SK-N-SH (cell line): ENCODE results near the gene ZNF628. TPM values are rescaled to one million over a fixed set of nuclear protein-coding genes. Genes with fewer than 3 reads are reported as not detected.

Source experiments
- CTCF ChIA-PET: fragments of 300-600, 350-600 bp; formaldehyde crosslinking; extraction: SDS; loops from one replicate; lab custom pipeline; 2021; lab: Yijun Ruan, JAX
- POLR2A ChIA-PET: fragments of 350-600 bp; sonication (Branson Sonifier 250); formaldehyde crosslinking; extraction: SDS; loops from one replicate; lab custom pipeline; 2020; ENCODE audit warnings: antibody characterized with exemption, inconsistent platforms; lab: Yijun Ruan, JAX
- DNase-seq: peaks from one replicate; pipeline ENCODE4 v3.0.0; 2012
- H2AFZ ChIP-seq: fragments of 200-600 bp; sonication (generic); 2 replicates; pipeline ENCODE4 v1.8.1; 2016; ENCODE audit warnings: antibody characterized with exemption, mild to moderate bottlenecking, low read depth
- H3F3A ChIP-seq: fragments of 200-600 bp; sonication (generic); replicated peaks from 2 replicates; pipeline ENCODE3; 2016; ENCODE audit warnings: antibody characterized with exemption, mild to moderate bottlenecking; ENCODE audit not compliant: insufficient read depth
- H3K27ac ChIP-seq, 2 experiments: fragments of 200-500 bp in 1 of 2; fragments of 200-600 bp in 1 of 2; sonication (Bioruptor generic) in 1 of 2; sonication (generic), shearing (Covaris generic) in 1 of 2; 2 replicates each; pipeline versions ENCODE4 v1.5.1 to v1.6.1; 2014 to 2016; ENCODE audit warnings: low read depth in 2 of 2, inconsistent platforms in 1 of 2, low read length in 1 of 2, mild to moderate bottlenecking in 1 of 2, mixed read lengths in 1 of 2
- H3K27me3 ChIP-seq: fragments of 200-600 bp; sonication (generic), shearing (Covaris generic); 2 replicates; pipeline ENCODE4 v1.6.1; 2016; ENCODE audit warnings: mixed run types; ENCODE audit not compliant: insufficient read depth
- H3K36me3 ChIP-seq, 2 experiments: fragments of 200-500 bp in 1 of 2; fragments of 200-600 bp in 1 of 2; sonication (Bioruptor generic) in 1 of 2; sonication (generic) in 1 of 2; replicated peaks in 1 of 2; 2 replicates each; pipeline versions ENCODE3 to v1.5.1; 2014 to 2016; ENCODE audit warnings: low read length in 1 of 2, mild to moderate bottlenecking in 1 of 2; ENCODE audit not compliant: insufficient read depth in 2 of 2, control insufficient read depth in 1 of 2
- H3K4me1 ChIP-seq, 2 experiments: fragments of 200-500 bp in 1 of 2; fragments of 200-600 bp in 1 of 2; sonication (Bioruptor generic) in 1 of 2; sonication (generic), shearing (Covaris generic) in 1 of 2; 2 replicates each; pipeline versions ENCODE4 v1.5.1 to v1.6.1; 2014 to 2016; ENCODE audit warnings: low read depth in 1 of 2, low read length in 1 of 2, mixed run types in 1 of 2; ENCODE audit not compliant: insufficient read depth in 2 of 2, control insufficient read depth in 1 of 2
- H3K4me2 ChIP-seq: fragments of 200-600 bp; sonication (generic), shearing (Covaris generic); 2 replicates; pipeline ENCODE4 v1.6.1; 2017; ENCODE audit warnings: mixed run types
- H3K4me3 ChIP-seq, 2 experiments: fragments of 200-500 bp in 1 of 2; fragments of 200-600 bp in 1 of 2; sonication (Bioruptor generic) in 1 of 2; sonication (generic), shearing (Covaris generic) in 1 of 2; 2 replicates each; pipeline versions ENCODE4 v1.5.1 to v1.8.1; 2014 to 2016; ENCODE audit warnings: low read depth in 2 of 2, inconsistent platforms in 1 of 2, low read length in 1 of 2, mild to moderate bottlenecking in 1 of 2, mixed read lengths in 1 of 2, moderate library complexity in 1 of 2
- H3K79me2 ChIP-seq: fragments of 200-600 bp; sonication (generic); 2 replicates; pipeline ENCODE4 v1.8.1; 2017; ENCODE audit warnings: mild to moderate bottlenecking; ENCODE audit not compliant: insufficient read depth
- H3K9ac ChIP-seq: fragments of 200-600 bp; sonication (generic); 2 replicates; pipeline ENCODE4 v1.6.1; 2017; ENCODE audit warnings: mixed run types
- H3K9me2 ChIP-seq: fragments of 200-600 bp; sonication (generic); 2 replicates; pipeline ENCODE4 v1.6.1; 2017; ENCODE audit warnings: mixed run types
- H3K9me3 ChIP-seq: fragments of 200-600 bp; sonication (generic); 2 replicates; pipeline ENCODE4 v1.6.1; 2017; ENCODE audit warnings: mixed run types, mild to moderate bottlenecking, moderate library complexity
- H4K20me1 ChIP-seq: fragments of 200-600 bp; sonication (generic); 2 replicates; pipeline ENCODE4 v1.6.1; 2017; ENCODE audit warnings: mild to moderate bottlenecking, mixed run types; ENCODE audit not compliant: insufficient read depth
- EP300 ChIP-seq, 2 experiments: IDR thresholded peaks; 2 replicates each; pipeline versions ENCODE4 v1.4.0 to v1.6.1; 2012; ENCODE audit warnings: borderline replicate concordance in 1 of 2, low read depth in 1 of 2, low read length in 1 of 2
- FOXJ3 ChIP-seq: sonication (generic); formaldehyde crosslinking; IDR thresholded peaks from 2 replicates; pipeline ENCODE4 v1.5.1; 2020; ENCODE audit warnings: mild to moderate bottlenecking, missing genetic modification reagents
- FOXM1 ChIP-seq: IDR thresholded peaks from 2 replicates; pipeline ENCODE4 v1.4.0; 2012; ENCODE audit warnings: low read depth, mild to moderate bottlenecking
- JUND ChIP-seq: IDR thresholded peaks from 2 replicates; pipeline ENCODE4 v1.4.0; 2012
- MAX ChIP-seq: IDR thresholded peaks from 2 replicates; pipeline ENCODE4 v1.4.0; 2012; ENCODE audit warnings: low read depth
- NFIC ChIP-seq: IDR thresholded peaks from 2 replicates; pipeline ENCODE4 v1.4.0; 2012; ENCODE audit warnings: borderline replicate concordance
- NRF1 ChIP-seq: IDR thresholded peaks from 2 replicates; pipeline ENCODE4 v1.6.1; 2012; ENCODE audit warnings: low read depth, mild to moderate bottlenecking, low read length
- PBX3 ChIP-seq: IDR thresholded peaks from 2 replicates; pipeline ENCODE4; 2012
- POLR2AphosphoS5 ChIP-seq: IDR thresholded peaks from 2 replicates; pipeline ENCODE4 v1.6.1; 2012; ENCODE audit warnings: low read depth, low read length
- RAD21 ChIP-seq: IDR thresholded peaks from 2 replicates; pipeline ENCODE4 v1.6.1; 2012; ENCODE audit warnings: mild to moderate bottlenecking, low read length
- RCOR1 ChIP-seq: fragments of 150-350 bp; IDR thresholded peaks from 2 replicates; pipeline ENCODE4 v1.6.1; 2017; ENCODE audit warnings: antibody characterized with exemption, low read length
- RXRA ChIP-seq: IDR thresholded peaks from 2 replicates; pipeline ENCODE4 v1.4.0; 2012; ENCODE audit warnings: low read depth, mild to moderate bottlenecking, borderline replicate concordance
- USF1 ChIP-seq: IDR thresholded peaks from 2 replicates; pipeline ENCODE4 v1.4.0; 2012; ENCODE audit warnings: low read depth, borderline replicate concordance
- USF2 ChIP-seq: fragments of 150-350 bp; IDR thresholded peaks from 2 replicates; pipeline ENCODE4 v1.6.1; 2017; ENCODE audit warnings: antibody characterized with exemption, low read length, low read depth, borderline replicate concordance
- YY1 ChIP-seq: IDR thresholded peaks from 2 replicates; pipeline ENCODE4 v1.4.0; 2012; ENCODE audit warnings: low read depth, mild to moderate bottlenecking
- ZBTB33 ChIP-seq: IDR thresholded peaks from 2 replicates; pipeline ENCODE4 v1.4.0; 2012; ENCODE audit warnings: low read depth, borderline replicate concordance
- WGBS: methylation state at CpG from one replicate; pipeline ENCODE4 v1.1.6; 2017; ENCODE audit warnings: low lambda C conversion rate; 5-methylcytosine and 5-hydroxymethylcytosine counted together
- polyA plus RNA-seq, 3 experiments: library from polyadenylated mRNA; depleted of rRNA; stranded (reverse); fragments of >200 nt; gene quantifications; 2 replicates each; pipeline ENCODE4 v1.2.3, GENCODE V29; 2012

Gene ZNF628
- polyA plus RNA-seq, 1 of the 3 experiments (the other 2 are of a cell fraction), result 1.6 TPM

- no peaks in the 10 kb centered on the region for H3K36me3 ChIP-seq
- DNase-seq, result no peak
- ChIA-PET POLR2A (interaction anchor here (0.9 kb wide), 1 partner anchor 15 kb away, joined by 4 read pairs; no protein-coding TSS in a partner anchor), CTCF (interaction anchor here (1.0 to 1.3 kb wide), 4 partner anchors 11 to 197 kb away, joined by 3 to 10 read pairs (median 3); no protein-coding TSS in a partner anchor)
- H3K4me3 ChIP-seq, result no peak overlapping the region
- 79% methylated on average over 2 of the region's 2 CpGs for WGBS
- H3K79me2 ChIP-seq, result no peaks in the 10 kb centered on the region
- H3K27me3 ChIP-seq, result no peaks in the 10 kb centered on the region
- H4K20me1 ChIP-seq, result no peaks in the 10 kb centered on the region
- TF ChIP-seq FOXJ3, result no peak
- no peak for TF ChIP-seq USF1
- no peak for TF ChIP-seq EP300 (IDR thresholded peaks at IDR 0.05; ENCODE audit: borderline replicate concordance in 1 of 2, low read depth in 1 of 2, low read length in 1 of 2)
- TF ChIP-seq PBX3, result no peak
- TF ChIP-seq JUND, result no peak
- no peak for TF ChIP-seq MAX
- no peak for TF ChIP-seq YY1
- no peak for TF ChIP-seq NRF1
- TF ChIP-seq RXRA, result no peak
- no peak for TF ChIP-seq RCOR1
- TF ChIP-seq RAD21, result no peak
- TF ChIP-seq FOXM1, result no peak
- TF ChIP-seq POLR2AphosphoS5, result no peak
- no peak for TF ChIP-seq USF2
- no peak for TF ChIP-seq ZBTB33
- TF ChIP-seq NFIC, result no peak
- peaks cover 0 to 5% of the 10 kb centered on the region in 2 experiments; a peak in 1 of 4 replicates for H3K4me1 ChIP-seq
- H3F3A ChIP-seq, result peaks cover 9% of the 10 kb centered on the region
- H3K9me2 ChIP-seq, result no peaks in the 10 kb centered on the region
- H3K4me2 ChIP-seq, result no peak overlapping the region
- no peaks in the 10 kb centered on the region for H3K9me3 ChIP-seq
- no peak overlapping the region for H2AFZ ChIP-seq
- H3K9ac ChIP-seq, result no peak overlapping the region
- no peak overlapping the region for H3K27ac ChIP-seq
Measured at GRCh38 chr19:55498246-55498840, 21.9 kb downstream of the ZNF628 start.
